Measurements from ENCODE around the gene INTS14. TPM values are rescaled to one million over a fixed set of nuclear protein-coding genes. Genes with fewer than 3 reads are reported as not detected.
A peak's percentile ranks its signal among the peaks of the same experiment; 100 is the strongest.

The INTS14 gene
- total RNA-seq, 1 donor from 2014 or later: 42.2 TPM

GRCh38 chr15:65641768-65642475 lies 31.0 kb upstream of the INTS14 start:
- Mint-ChIP-seq H3K27ac (ENCODE audit: unreplicated experiment) (peak overlapping the region; percentile 81), H3K4me3 (ENCODE audit: unreplicated experiment) (no peak overlapping the region), H3K27me3 (ENCODE audit: unreplicated experiment) (no peaks in the 10 kb centered on the region), H3K4me1 (ENCODE audit: unreplicated experiment) (peaks cover 36% of the 10 kb centered on the region), H3K9me3 (ENCODE audit: unreplicated experiment) (no peaks in the 10 kb centered on the region), H3K36me3 (ENCODE audit: low read depth, unreplicated experiment) (peaks cover 14% of the 10 kb centered on the region)
- DNase-seq (ENCODE audit: low spot score): no peak
- no peak for TF ChIP-seq CTCF (IDR thresholded peaks at IDR 0.05; ENCODE audit: unreplicated experiment)

- Mint-ChIP-seq H3K4me3 (ENCODE audit: unreplicated experiment) (no peak overlapping the region), H3K27me3 (ENCODE audit: unreplicated experiment) (no peaks in the 10 kb centered on the region), H3K4me1 (ENCODE audit: unreplicated experiment) (peaks cover 36% of the 10 kb centered on the region), H3K27ac (ENCODE audit: unreplicated experiment) (no peak overlapping the region), H3K9me3 (ENCODE audit: unreplicated experiment) (no peaks in the 10 kb centered on the region), H3K36me3 (ENCODE audit: low read depth, unreplicated experiment) (peaks cover 8% of the 10 kb centered on the region)
- no peak for DNase-seq (ENCODE audit: low spot score)
- TF ChIP-seq CTCF (IDR thresholded peaks at IDR 0.05; ENCODE audit: unreplicated experiment): no peak
Measured at GRCh38 chr15:65639509-65639908, 28.6 kb upstream of the INTS14 start.

GRCh38 chr15:65638681-65639089 lies 27.8 kb upstream of the INTS14 start:
- Mint-ChIP-seq H3K4me3 (ENCODE audit: unreplicated experiment) (no peak overlapping the region), H3K27me3 (ENCODE audit: unreplicated experiment) (no peaks in the 10 kb centered on the region), H3K4me1 (ENCODE audit: unreplicated experiment) (peaks cover 34% of the 10 kb centered on the region), H3K36me3 (ENCODE audit: low read depth, unreplicated experiment) (peaks cover 2% of the 10 kb centered on the region), H3K9me3 (ENCODE audit: unreplicated experiment) (no peaks in the 10 kb centered on the region), H3K27ac (ENCODE audit: unreplicated experiment) (no peak overlapping the region)
- TF ChIP-seq CTCF (IDR thresholded peaks at IDR 0.05; ENCODE audit: unreplicated experiment): peak; percentile 76
- peak; percentile 35 for DNase-seq (ENCODE audit: low spot score)

GRCh38 chr15:65638109-65638508 lies 27.2 kb upstream of the INTS14 start:
- H3K4me3 Mint-ChIP-seq (ENCODE audit: unreplicated experiment): no peak overlapping the region

More at GRCh38 chr15:65638109-65638508, 27.2 kb upstream of the INTS14 start:
- H3K27ac Mint-ChIP-seq (ENCODE audit: unreplicated experiment): no peak overlapping the region
- no peaks in the 10 kb centered on the region for H3K9me3 Mint-ChIP-seq (ENCODE audit: unreplicated experiment)
- DNase-seq (ENCODE audit: low spot score): no peak
- H3K27me3 Mint-ChIP-seq (ENCODE audit: unreplicated experiment): no peaks in the 10 kb centered on the region
- no peaks in the 10 kb centered on the region for H3K36me3 Mint-ChIP-seq (ENCODE audit: low read depth, unreplicated experiment)
- H3K4me1 Mint-ChIP-seq (ENCODE audit: unreplicated experiment): peaks cover 30% of the 10 kb centered on the region
- no peak for TF ChIP-seq CTCF (IDR thresholded peaks at IDR 0.05; ENCODE audit: unreplicated experiment)
